ENCODE data around the gene ADIPOR2. TPM values are rescaled to one million over a fixed set of nuclear protein-coding genes. Genes with fewer than 3 reads are reported as not detected.

ADIPOR2 gene
- total and polyA plus RNA-seq, 12 donors = 18.5 to 47.7 (median 41.6) TPM

GRCh38 chr12:1829306-1829900 is 138.5 kb downstream of the ADIPOR2 start:
- H3K4me1 ChIP-seq = peaks cover 0 to 2% (median 0%) of the 10 kb centered on the region in 9 donors
- DNase-seq (no peak), ATAC-seq (no peak)
- no peak for TF ChIP-seq CTCF (IDR thresholded peaks at IDR 0.05)
- no peaks in the 10 kb centered on the region for H3K36me3 ChIP-seq
- intact Hi-C loops (cut with DNase I) = loop anchor here in 1 of 10 donors (5.0 kb wide), 1 partner anchor 88 kb away; the partner anchor contains the start of gene CACNA2D4
- no peak overlapping the region for H3K27ac ChIP-seq
- no peak overlapping the region for H3K4me3 ChIP-seq
- H3K27me3 ChIP-seq = peaks cover 0 to 95% (median 47%) of the 10 kb centered on the region in 7 donors
- H3K9me3 ChIP-seq = no peaks in the 10 kb centered on the region
- 71 to 73% methylated on average over 11 of the region's 11 CpGs for WGBS, 2 donors

- TF ChIP-seq CTCF (IDR thresholded peaks at IDR 0.05) = no peak
- Histone ChIP-seq H3K36me3 (no peaks in the 10 kb centered on the region), H3K9me3 (no peaks in the 10 kb centered on the region), H3K27ac (no peak overlapping the region), H3K27me3 (peaks cover 0 to 87% (median 56%) of the 10 kb centered on the region in 7 donors), H3K4me1 (peaks cover 0 to 2% (median 0%) of the 10 kb centered on the region in 9 donors), H3K4me3 (no peak overlapping the region)
- DNase-seq (no peak), ATAC-seq (no peak)
- intact Hi-C loops (cut with DNase I) = loop anchor here in 1 of 10 donors (5.0 kb wide), 1 partner anchor 82 kb away; no protein-coding TSS in a partner anchor
- WGBS, 2 donors = 17 to 22% methylated on average over 3 of the region's 3 CpGs
Observed at GRCh38 chr12:1830401-1830845, 139.6 kb downstream of the ADIPOR2 start.

- intact Hi-C loops (cut with DNase I) = loop anchor here in 1 of 10 donors (5.0 kb wide), 1 partner anchor 81 kb away; no protein-coding TSS in a partner anchor
- Histone ChIP-seq H3K4me1 (peaks cover 0 to 2% (median 0%) of the 10 kb centered on the region in 9 donors), H3K27me3 (peaks cover 0 to 87% (median 58%) of the 10 kb centered on the region in 7 donors), H3K36me3 (no peaks in the 10 kb centered on the region), H3K27ac (no peak overlapping the region), H3K4me3 (no peak overlapping the region), H3K9me3 (no peaks in the 10 kb centered on the region)
- 10 to 11% methylated on average over 34 of the region's 34 CpGs for WGBS, 2 donors
- ATAC-seq (peak; percentile 71 to 92 (median 78)), DNase-seq (peak; percentile 42 to 61)
- TF ChIP-seq CTCF (IDR thresholded peaks at IDR 0.05) = no peak
Observed at GRCh38 chr12:1830981-1831963, 140.4 kb downstream of the ADIPOR2 start.
